ENCODE measurements around the gene SHROOM1.

Gene SHROOM1

DNA sequence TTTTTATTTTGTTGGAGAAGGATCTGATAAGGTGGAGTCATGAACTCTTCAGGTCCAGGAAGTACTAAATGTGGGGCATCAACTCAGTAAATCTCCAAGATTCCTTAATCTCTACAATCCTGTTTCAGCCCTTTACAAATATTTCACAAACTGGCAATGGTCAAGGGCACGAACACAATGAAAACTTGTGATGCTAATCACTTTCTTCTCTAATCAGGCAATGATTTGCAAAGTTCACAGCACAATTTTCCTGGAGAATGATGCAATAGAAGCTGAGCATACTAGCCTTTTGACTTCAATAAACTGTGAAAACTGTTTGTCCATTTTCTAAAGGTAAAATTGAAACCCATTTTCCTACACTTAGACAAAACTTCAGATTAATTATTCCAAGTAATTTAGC lies 18.9 kb upstream of the SHROOM1 start:
- Histone ChIP-seq H3K4me1 (ENCODE audit: control insufficient read depth in 1 of 2, insufficient read depth in 1 of 2, low read depth in 1 of 2, low read length in 1 of 2) (no peaks in the 10 kb centered on the region), H3K4me3 (ENCODE audit: low read depth in 1 of 2, low read length in 1 of 2) (no peak overlapping the region), H3K27ac (no peak overlapping the region), H3K36me3 (no peaks in the 10 kb centered on the region), H3K27me3 (no peaks in the 10 kb centered on the region), H3K9me3 (no peaks in the 10 kb centered on the region)
- TF ChIP-seq, protein P1, sequence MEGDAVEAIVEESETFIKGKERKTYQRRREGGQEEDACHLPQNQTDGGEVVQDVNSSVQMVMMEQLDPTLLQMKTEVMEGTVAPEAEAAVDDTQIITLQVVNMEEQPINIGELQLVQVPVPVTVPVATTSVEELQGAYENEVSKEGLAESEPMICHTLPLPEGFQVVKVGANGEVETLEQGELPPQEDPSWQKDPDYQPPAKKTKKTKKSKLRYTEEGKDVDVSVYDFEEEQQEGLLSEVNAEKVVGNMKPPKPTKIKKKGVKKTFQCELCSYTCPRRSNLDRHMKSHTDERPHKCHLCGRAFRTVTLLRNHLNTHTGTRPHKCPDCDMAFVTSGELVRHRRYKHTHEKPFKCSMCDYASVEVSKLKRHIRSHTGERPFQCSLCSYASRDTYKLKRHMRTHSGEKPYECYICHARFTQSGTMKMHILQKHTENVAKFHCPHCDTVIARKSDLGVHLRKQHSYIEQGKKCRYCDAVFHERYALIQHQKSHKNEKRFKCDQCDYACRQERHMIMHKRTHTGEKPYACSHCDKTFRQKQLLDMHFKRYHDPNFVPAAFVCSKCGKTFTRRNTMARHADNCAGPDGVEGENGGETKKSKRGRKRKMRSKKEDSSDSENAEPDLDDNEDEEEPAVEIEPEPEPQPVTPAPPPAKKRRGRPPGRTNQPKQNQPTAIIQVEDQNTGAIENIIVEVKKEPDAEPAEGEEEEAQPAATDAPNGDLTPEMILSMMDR (IDR thresholded peaks at IDR 0.05), result no peak

GRCh38 chr5:132848270-132848669 lies 17.8 kb upstream of the SHROOM1 start:
- no peaks in the 10 kb centered on the region for H3K27me3 ChIP-seq
- no peak overlapping the region for H3K4me3 ChIP-seq (ENCODE audit: low read depth in 1 of 2, low read length in 1 of 2)
- H3K4me1 ChIP-seq (ENCODE audit: control insufficient read depth in 1 of 2, insufficient read depth in 1 of 2, low read depth in 1 of 2, low read length in 1 of 2), result no peaks in the 10 kb centered on the region
- H3K36me3 ChIP-seq, result no peaks in the 10 kb centered on the region
- no peaks in the 10 kb centered on the region for H3K9me3 ChIP-seq
- TF ChIP-seq, protein P1 (IDR thresholded peaks at IDR 0.05), result no peak
- no peak overlapping the region for H3K27ac ChIP-seq

DNA sequence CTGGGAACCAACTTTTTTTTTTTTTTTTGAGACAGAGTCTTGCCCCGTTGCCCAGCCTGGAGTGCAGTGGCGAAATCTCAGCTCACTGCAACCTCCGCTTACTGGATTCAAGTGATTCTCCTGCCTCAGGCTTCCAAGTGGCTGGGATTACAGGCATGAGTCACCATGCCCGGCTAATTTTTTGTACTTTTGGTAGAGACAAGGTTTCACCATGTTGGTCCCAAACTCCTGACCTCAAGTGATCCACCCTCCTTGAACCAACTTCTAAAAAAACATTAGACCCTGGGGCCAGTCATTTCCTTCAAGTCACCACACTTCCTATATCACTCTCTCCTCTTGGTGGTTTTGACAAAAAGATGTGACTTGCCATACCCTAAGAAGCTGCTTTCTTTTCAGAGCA lies 10.9 kb upstream of the SHROOM1 start:
- Histone ChIP-seq H3K27ac (no peak overlapping the region), H3K27me3 (peaks cover 42% of the 10 kb centered on the region), H3K4me3 (ENCODE audit: low read depth in 1 of 2, low read length in 1 of 2) (no peak overlapping the region), H3K9me3 (no peaks in the 10 kb centered on the region), H3K4me1 (ENCODE audit: control insufficient read depth in 1 of 2, insufficient read depth in 1 of 2, low read depth in 1 of 2, low read length in 1 of 2) (no peaks in the 10 kb centered on the region), H3K36me3 (no peaks in the 10 kb centered on the region)
- TF ChIP-seq, protein P1 (IDR thresholded peaks at IDR 0.05), result no peak

GRCh38 chr5:132840896-132841295 lies 10.4 kb upstream of the SHROOM1 start:
- H3K4me3 ChIP-seq (ENCODE audit: low read depth in 1 of 2, low read length in 1 of 2), result no peak overlapping the region
- TF ChIP-seq, protein P1 (IDR thresholded peaks at IDR 0.05), result no peak
- H3K4me1 ChIP-seq (ENCODE audit: control insufficient read depth in 1 of 2, insufficient read depth in 1 of 2, low read depth in 1 of 2, low read length in 1 of 2), result no peaks in the 10 kb centered on the region
- no peaks in the 10 kb centered on the region for H3K9me3 ChIP-seq
- no peaks in the 10 kb centered on the region for H3K36me3 ChIP-seq
- H3K27me3 ChIP-seq, result peaks cover 42% of the 10 kb centered on the region
- no peak overlapping the region for H3K27ac ChIP-seq

- H3K27ac ChIP-seq, result no peak overlapping the region
- H3K4me3 ChIP-seq (ENCODE audit: low read depth in 1 of 2, low read length in 1 of 2), result no peak overlapping the region
- peaks cover 44% of the 10 kb centered on the region for H3K27me3 ChIP-seq
- no peaks in the 10 kb centered on the region for H3K4me1 ChIP-seq (ENCODE audit: control insufficient read depth in 1 of 2, insufficient read depth in 1 of 2, low read depth in 1 of 2, low read length in 1 of 2)
- no peaks in the 10 kb centered on the region for H3K36me3 ChIP-seq
- TF ChIP-seq, protein P1 (IDR thresholded peaks at IDR 0.05), result no peak
- no peaks in the 10 kb centered on the region for H3K9me3 ChIP-seq
Measured at GRCh38 chr5:132840313-132840712, 9.9 kb upstream of the SHROOM1 start.
